WTC11 (cell line): Measurements from ENCODE around the gene FAM227B. TPM values are rescaled to one million over a fixed set of nuclear protein-coding genes. Genes with fewer than 3 reads are reported as not detected.
"Not testable (repeated sequence)": the region's sequence is repeated elsewhere in the genome, so short reads cannot be mapped to it uniquely, and the experiment has no call there.

Experiments used
- ATAC-seq: fragments of 200-7000 bp; cut with Tn5 transposase; 2 replicates; pipeline ENCODE4 v1.10.0; 2021; ENCODE audit warnings: mild to moderate bottlenecking, moderate library complexity
- CTCF ChIA-PET: fragments of 300-600 bp; sonication (Branson Sonifier 250); formaldehyde crosslinking; loops from one replicate; lab custom pipeline; 2021; ENCODE audit warnings: antibody characterized with exemption; lab: Charles Lee
- POLR2A ChIA-PET: fragments of 350-600 bp; sonication (Branson Sonifier 250); formaldehyde crosslinking; loops from one replicate; lab custom pipeline; 2021; ENCODE audit warnings: antibody characterized with exemption; lab: Charles Lee
- DNase-seq: peaks from one replicate; pipeline ENCODE4 v3.0.0; 2021; ENCODE audit warnings: low spot score
- H3K27ac Mint-ChIP-seq: 2 replicates; pipeline ENCODE4 v1.8.0; 2021; ENCODE audit warnings: mixed read lengths
- H3K27me3 Mint-ChIP-seq: 2 replicates; pipeline ENCODE4 v1.8.0; 2021; ENCODE audit warnings: low read depth, mild to moderate bottlenecking, moderate library complexity, mixed read lengths
- H3K36me3 Mint-ChIP-seq: 2 replicates; pipeline ENCODE4 v1.8.0; 2021; ENCODE audit warnings: mixed read lengths
- H3K4me1 Mint-ChIP-seq: 2 replicates; pipeline ENCODE4 v1.8.0; 2022; ENCODE audit warnings: mixed read lengths
- H3K4me3 Mint-ChIP-seq: 2 replicates; pipeline ENCODE4 v1.8.0; 2021; ENCODE audit warnings: mild to moderate bottlenecking, moderate library complexity, mixed read lengths
- H3K9me3 Mint-ChIP-seq: 2 replicates; pipeline ENCODE4 v1.8.0; 2021; ENCODE audit warnings: mixed read lengths
- CBFB ChIP-seq: sonication (generic); formaldehyde crosslinking; IDR thresholded peaks from 2 replicates; pipeline ENCODE4 v1.8.1; 2022; ENCODE audit warnings: mild to moderate bottlenecking, low read depth, missing genetic modification reagents
- CDX4 ChIP-seq: fragments of 250-450 bp; sonication (Bioruptor Pico); IDR thresholded peaks from 2 replicates; pipeline ENCODE4 v1.9.0; 2021; ENCODE audit warnings: moderate library complexity, mild to moderate bottlenecking, inconsistent platforms, borderline replicate concordance
- CREB1 ChIP-seq: sonication (generic); formaldehyde crosslinking; IDR thresholded peaks from 2 replicates; pipeline ENCODE4 v1.8.0; 2023; ENCODE audit warnings: mild to moderate bottlenecking, missing genetic modification reagents
- ERG ChIP-seq: fragments of 250-450 bp; sonication (Bioruptor Pico); IDR thresholded peaks from 2 replicates; pipeline ENCODE4 v1.8.0; 2021; ENCODE audit warnings: mild to moderate bottlenecking
- FOXP1 ChIP-seq: sonication (generic); formaldehyde crosslinking; IDR thresholded peaks from 2 replicates; pipeline ENCODE4 v1.8.0; 2022; ENCODE audit warnings: missing genetic modification reagents, mild to moderate bottlenecking, moderate library complexity, borderline replicate concordance
- HMGA2 ChIP-seq: fragments of 250-450 bp; sonication (Bioruptor Pico); IDR thresholded peaks from 2 replicates; pipeline ENCODE4 v1.4.0; 2021; ENCODE audit warnings: mild to moderate bottlenecking, moderate library complexity
- IRF1 ChIP-seq: sonication (generic); formaldehyde crosslinking; IDR thresholded peaks from 2 replicates; pipeline ENCODE4 v1.8.0; 2023; ENCODE audit warnings: missing genetic modification reagents
- MLX ChIP-seq: sonication (generic); formaldehyde crosslinking; IDR thresholded peaks from 2 replicates; pipeline ENCODE4 v1.8.1; 2023; ENCODE audit warnings: mild to moderate bottlenecking, missing genetic modification reagents, moderate library complexity
- OVOL2 ChIP-seq: fragments of 250-450 bp; sonication (Bioruptor Pico); IDR thresholded peaks from 2 replicates; pipeline ENCODE4 v1.9.0; 2021; ENCODE audit warnings: mild to moderate bottlenecking, borderline replicate concordance
- PRDM15 ChIP-seq: sonication (generic); formaldehyde crosslinking; IDR thresholded peaks from 2 replicates; pipeline ENCODE4 v1.8.0; 2022; ENCODE audit warnings: missing genetic modification reagents
- RORB ChIP-seq: fragments of 250-450 bp; sonication (Bioruptor Pico); IDR thresholded peaks from 2 replicates; pipeline ENCODE4 v1.9.0; 2021; ENCODE audit warnings: mild to moderate bottlenecking
- SOX15 ChIP-seq: fragments of 250-450 bp; sonication (Bioruptor Pico); IDR thresholded peaks from 2 replicates; pipeline ENCODE4 v1.9.0; 2021; ENCODE audit warnings: mild to moderate bottlenecking
- ZNF317 ChIP-seq: sonication (generic); formaldehyde crosslinking; IDR thresholded peaks from 2 replicates; pipeline ENCODE4 v1.8.1; 2023; ENCODE audit warnings: low read depth, mild to moderate bottlenecking, moderate library complexity, missing genetic modification reagents, borderline replicate concordance
- total RNA-seq: library from RNA; stranded (reverse); gene quantifications from 3 replicates; pipeline ENCODE4 v1.2.3, GENCODE V29; 2021
- TF ChIP-seq, protein P1 (sequence below): sonication (generic); formaldehyde crosslinking; IDR thresholded peaks from 2 replicates; pipeline ENCODE4 v1.8.1; 2023; ENCODE audit warnings: mild to moderate bottlenecking, missing genetic modification reagents
- TF ChIP-seq, protein P2 (sequence below): fragments of 250-450 bp; sonication (Bioruptor Pico); IDR thresholded peaks from 2 replicates; pipeline ENCODE4 v2.1.2; 2022; ENCODE audit warnings: mild to moderate bottlenecking, moderate library complexity
- TF ChIP-seq, protein P3 (sequence below): sonication (generic); formaldehyde crosslinking; IDR thresholded peaks from 2 replicates; pipeline ENCODE4 v1.8.0; 2022; ENCODE audit warnings: mild to moderate bottlenecking, missing genetic modification reagents
- TF ChIP-seq, protein P4 (sequence below): sonication (generic); formaldehyde crosslinking; IDR thresholded peaks from 2 replicates; pipeline ENCODE4 v1.8.1; 2023; ENCODE audit warnings: mild to moderate bottlenecking, missing genetic modification reagents, moderate library complexity

Gene FAM227B
- total RNA-seq, 1 experiment from 2014 or later = 6.8 TPM

DNA sequence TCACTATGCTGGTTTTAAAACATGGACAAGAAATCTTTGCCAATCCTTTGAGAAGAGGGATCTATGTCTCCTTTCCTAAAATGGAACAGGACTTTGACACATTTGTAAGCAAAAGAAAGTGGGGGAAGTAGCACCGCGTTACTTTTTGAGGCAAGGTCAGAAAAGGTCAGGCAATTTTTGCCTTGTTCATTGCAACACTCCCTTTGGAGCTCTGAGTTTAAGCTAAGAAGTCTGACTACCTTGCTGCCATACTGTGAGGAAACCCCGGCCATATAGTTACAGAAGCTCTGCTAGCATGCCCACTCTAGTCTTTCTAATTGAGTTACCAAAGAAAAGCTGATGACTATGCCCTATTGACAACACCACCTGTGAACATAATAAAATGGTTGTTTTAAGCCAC lies 1.4 kb downstream of the FAM227B start (continued):
- TF ChIP-seq, protein P1, sequence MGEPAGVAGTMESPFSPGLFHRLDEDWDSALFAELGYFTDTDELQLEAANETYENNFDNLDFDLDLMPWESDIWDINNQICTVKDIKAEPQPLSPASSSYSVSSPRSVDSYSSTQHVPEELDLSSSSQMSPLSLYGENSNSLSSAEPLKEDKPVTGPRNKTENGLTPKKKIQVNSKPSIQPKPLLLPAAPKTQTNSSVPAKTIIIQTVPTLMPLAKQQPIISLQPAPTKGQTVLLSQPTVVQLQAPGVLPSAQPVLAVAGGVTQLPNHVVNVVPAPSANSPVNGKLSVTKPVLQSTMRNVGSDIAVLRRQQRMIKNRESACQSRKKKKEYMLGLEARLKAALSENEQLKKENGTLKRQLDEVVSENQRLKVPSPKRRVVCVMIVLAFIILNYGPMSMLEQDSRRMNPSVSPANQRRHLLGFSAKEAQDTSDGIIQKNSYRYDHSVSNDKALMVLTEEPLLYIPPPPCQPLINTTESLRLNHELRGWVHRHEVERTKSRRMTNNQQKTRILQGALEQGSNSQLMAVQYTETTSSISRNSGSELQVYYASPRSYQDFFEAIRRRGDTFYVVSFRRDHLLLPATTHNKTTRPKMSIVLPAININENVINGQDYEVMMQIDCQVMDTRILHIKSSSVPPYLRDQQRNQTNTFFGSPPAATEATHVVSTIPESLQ (CRISPR knock-in tag) = no peak
- no peak for TF ChIP-seq ERG (CRISPR knock-in tag)
- TF ChIP-seq MLX (CRISPR knock-in tag) = no peak
- TF ChIP-seq FOXP1 (CRISPR knock-in tag) = no peak
- TF ChIP-seq IRF1 (CRISPR knock-in tag) = no peak
- TF ChIP-seq OVOL2 (CRISPR knock-in tag) = no peak
- TF ChIP-seq ZNF317 (CRISPR knock-in tag) = no peak
- TF ChIP-seq CBFB = no peak
- TF ChIP-seq, protein P2, sequence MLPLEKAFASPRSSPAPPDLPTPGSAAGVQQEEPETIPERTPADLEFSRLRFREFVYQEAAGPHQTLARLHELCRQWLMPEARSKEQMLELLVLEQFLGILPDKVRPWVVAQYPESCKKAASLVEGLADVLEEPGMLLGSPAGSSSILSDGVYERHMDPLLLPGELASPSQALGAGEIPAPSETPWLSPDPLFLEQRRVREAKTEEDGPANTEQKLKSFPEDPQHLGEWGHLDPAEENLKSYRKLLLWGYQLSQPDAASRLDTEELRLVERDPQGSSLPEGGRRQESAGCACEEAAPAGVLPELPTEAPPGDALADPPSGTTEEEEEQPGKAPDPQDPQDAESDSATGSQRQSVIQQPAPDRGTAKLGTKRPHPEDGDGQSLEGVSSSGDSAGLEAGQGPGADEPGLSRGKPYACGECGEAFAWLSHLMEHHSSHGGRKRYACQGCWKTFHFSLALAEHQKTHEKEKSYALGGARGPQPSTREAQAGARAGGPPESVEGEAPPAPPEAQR = no peak
- no peak for TF ChIP-seq PRDM15 (CRISPR knock-in tag)

DNA sequence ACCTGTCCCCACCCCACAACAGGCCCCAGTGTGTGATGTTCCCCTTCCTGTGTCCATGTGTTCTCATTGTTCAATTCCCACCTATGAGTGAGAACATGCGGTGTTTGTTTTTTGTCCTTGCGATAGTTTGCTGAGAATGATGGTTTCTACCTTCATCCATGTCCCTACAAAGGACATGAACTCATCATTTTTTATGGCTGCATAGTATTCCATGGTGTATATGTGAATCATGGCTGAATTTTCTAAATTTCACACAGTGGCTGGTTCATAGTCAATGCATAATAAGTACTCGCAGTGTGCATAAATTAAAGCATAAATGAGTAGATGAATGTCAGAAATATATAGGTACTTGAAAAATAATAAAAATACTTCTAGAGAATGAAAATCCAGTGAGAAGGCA lies 8.4 kb downstream of the FAM227B start:
- Mint-ChIP-seq H3K36me3 (peaks cover 24% of the 10 kb centered on the region), H3K9me3 (peaks cover 25% of the 10 kb centered on the region)
- H3K27ac Mint-ChIP-seq, H3K4me3 Mint-ChIP-seq, POLR2A ChIA-PET, H3K4me1 Mint-ChIP-seq, DNase-seq, ATAC-seq, H3K27me3 Mint-ChIP-seq, CTCF ChIA-PET: not testable (repeated sequence)

DNA sequence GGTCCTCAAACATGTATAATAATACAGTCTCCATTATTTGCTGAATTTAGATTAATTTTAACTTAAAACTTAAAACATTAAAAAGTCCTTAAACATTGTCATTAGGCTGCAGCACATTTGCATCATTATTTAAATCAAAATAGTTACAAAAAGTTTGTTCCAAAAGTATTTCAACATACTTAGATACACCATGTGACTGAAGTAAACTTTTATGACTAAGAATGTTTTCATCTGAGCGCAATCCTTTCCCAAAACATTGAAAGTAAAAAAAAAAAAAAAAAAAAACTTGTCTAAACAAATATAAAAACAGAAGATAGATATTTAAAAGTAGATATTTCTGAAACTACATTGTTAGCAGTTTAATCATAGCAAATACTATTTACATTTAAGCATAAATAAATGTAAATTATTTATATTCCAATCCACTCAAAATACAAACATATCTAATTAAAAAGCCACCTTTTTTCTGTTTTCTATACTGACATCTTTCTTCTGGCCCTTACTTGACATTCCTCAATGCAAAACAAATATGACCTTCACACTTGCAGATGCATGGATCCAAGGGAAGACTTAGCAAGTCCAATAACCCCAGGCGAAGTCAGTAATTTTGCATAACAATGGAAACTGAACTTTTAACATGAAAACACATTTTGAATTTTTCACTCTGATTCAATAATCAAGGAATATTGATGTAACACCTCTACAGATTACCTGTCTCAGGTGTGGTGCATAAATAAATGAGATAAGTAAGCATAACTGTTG lies 10.3 kb downstream of the FAM227B start:
- POLR2A ChIA-PET = no interaction called here
- H3K4me1 Mint-ChIP-seq = peaks cover 5% of the 10 kb centered on the region
- no peak overlapping the region for H3K4me3 Mint-ChIP-seq
- DNase-seq (no peak), ATAC-seq (no peak)
- no peak overlapping the region for H3K27ac Mint-ChIP-seq
- CTCF ChIA-PET = no interaction called here
- peaks cover 21% of the 10 kb centered on the region for H3K36me3 Mint-ChIP-seq
- H3K27me3 Mint-ChIP-seq = no peaks in the 10 kb centered on the region
- peaks cover 22% of the 10 kb centered on the region for H3K9me3 Mint-ChIP-seq
- TF ChIP-seq CREB1 (CRISPR knock-in tag) = no peak
- TF ChIP-seq RORB (CRISPR knock-in tag) = no peak
- TF ChIP-seq CDX4 (CRISPR knock-in tag) = no peak
- TF ChIP-seq SOX15 (CRISPR knock-in tag) = no peak
- TF ChIP-seq, protein P3, sequence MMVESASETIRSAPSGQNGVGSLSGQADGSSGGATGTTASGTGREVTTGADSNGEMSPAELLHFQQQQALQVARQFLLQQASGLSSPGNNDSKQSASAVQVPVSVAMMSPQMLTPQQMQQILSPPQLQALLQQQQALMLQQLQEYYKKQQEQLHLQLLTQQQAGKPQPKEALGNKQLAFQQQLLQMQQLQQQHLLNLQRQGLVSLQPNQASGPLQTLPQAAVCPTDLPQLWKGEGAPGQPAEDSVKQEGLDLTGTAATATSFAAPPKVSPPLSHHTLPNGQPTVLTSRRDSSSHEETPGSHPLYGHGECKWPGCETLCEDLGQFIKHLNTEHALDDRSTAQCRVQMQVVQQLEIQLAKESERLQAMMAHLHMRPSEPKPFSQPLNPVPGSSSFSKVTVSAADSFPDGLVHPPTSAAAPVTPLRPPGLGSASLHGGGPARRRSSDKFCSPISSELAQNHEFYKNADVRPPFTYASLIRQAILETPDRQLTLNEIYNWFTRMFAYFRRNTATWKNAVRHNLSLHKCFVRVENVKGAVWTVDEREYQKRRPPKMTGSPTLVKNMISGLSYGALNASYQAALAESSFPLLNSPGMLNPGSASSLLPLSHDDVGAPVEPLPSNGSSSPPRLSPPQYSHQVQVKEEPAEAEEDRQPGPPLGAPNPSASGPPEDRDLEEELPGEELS (CRISPR knock-in tag) = no peak
- TF ChIP-seq, protein P4, sequence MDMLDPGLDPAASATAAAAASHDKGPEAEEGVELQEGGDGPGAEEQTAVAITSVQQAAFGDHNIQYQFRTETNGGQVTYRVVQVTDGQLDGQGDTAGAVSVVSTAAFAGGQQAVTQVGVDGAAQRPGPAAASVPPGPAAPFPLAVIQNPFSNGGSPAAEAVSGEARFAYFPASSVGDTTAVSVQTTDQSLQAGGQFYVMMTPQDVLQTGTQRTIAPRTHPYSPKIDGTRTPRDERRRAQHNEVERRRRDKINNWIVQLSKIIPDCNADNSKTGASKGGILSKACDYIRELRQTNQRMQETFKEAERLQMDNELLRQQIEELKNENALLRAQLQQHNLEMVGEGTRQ (CRISPR knock-in tag) = no peak
- no peak for TF ChIP-seq HMGA2
- TF ChIP-seq OVOL2 (CRISPR knock-in tag) = no peak
